Stimulated activated CD4-positive, alpha-beta T cell treated with anti-CD3 and anti-CD28 coated beads, Interleukin-15, amount 100 ng/mL, for 24 hours (primary cell): ENCODE results near the gene PTPRK.

Source experiments
- DNase-seq: peaks from one replicate; pipeline ENCODE4 v3.0.0-alpha.2; 2020

The PTPRK gene

DNA sequence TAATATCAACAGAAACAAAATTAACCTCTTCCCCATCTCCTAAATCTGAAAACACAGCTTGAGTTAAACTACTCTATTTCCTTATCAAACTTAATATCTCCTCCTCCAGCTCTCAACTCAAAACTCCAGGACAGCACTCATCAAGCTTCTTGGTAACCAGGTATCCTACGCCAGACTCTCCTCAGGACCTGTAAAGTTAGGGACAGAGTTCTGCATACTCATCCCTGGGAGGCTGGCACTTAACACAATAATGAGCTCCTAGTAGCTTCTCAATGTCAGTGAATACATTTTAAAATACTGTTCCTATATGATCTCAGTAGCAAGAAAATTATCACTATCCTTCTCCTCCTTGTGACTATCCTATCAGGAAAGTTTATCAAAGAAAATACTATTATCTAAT, 240.3 kb downstream of the PTPRK start:
- DNase-seq = no peak

DNA sequence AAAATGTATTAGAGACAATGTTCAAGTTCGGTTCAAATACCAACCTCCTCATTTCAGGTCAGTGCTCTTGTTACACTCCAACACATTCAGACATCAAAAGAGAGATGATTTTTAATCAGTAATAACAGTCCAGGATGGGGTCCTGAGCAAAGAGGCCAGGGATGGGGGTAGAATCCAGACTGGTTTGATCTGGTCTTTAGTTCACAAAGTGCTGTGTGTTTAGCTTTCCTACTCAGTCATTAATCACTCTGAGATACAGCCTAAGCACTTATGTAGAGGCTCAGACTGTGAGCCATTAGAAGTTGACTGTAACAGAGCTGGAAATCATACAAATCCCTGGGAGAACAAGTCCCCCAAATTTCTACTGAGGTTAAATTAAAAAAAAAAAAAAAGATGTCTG, 241.6 kb downstream of the PTPRK start:
- DNase-seq = no peak

DNA sequence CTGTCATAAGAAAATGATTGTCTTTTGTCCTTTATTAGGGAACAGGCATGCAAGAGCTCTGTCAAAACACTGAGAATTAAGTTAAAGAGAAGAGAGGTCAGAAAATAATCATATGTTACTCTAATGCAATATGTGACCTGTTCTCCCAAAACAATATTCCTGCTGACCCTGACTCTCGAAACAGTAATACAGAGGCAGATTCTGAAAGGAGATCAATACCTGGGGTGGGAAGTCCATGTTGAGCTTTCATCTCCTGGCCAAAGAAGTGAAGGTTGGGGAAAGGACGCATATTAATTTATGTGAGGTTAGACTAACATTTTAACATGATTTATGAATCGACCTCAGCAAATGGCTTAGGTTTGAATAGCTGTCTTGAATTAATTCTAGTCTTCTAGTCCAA, 243.0 kb downstream of the PTPRK start:
- DNase-seq = no peak

DNA sequence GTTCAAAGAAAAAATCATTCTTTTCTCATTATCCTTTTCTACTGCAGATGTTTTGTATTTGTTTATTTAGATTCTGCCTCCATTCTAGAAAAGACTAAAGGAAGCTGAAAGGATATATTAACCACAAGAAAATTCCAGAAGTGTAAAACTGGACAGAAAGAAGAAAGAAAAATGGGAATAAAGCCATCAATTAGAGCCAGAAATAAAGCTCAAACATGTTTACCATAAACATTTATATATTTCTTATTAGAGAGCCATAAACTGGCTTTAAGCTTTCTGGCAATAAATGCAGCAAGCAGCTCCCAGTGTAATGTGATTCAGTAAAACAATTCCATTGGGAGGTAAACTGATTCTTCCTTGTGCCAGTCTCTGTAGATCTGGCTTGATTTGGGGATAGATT, 244.1 kb downstream of the PTPRK start:
- DNase-seq = no peak

DNA sequence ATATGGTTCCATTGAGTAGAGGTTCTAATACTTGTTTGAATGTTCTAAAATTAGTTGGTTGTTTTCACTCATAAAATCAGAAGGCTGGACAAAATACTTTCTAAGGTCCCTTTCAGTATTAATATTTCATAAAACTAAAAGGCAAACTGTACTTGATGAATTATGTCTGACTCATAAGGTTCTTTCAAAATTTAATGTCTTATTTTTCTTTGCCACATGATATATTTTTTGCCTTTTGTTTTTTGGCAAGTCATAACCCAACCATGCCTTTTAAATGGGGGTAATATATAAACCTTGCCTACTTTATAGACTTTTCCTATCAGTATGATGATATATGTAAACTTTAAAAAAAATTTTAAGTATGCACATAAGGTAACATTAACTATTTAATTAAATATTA, 244.7 kb downstream of the PTPRK start:
- DNase-seq = no peak

DNA sequence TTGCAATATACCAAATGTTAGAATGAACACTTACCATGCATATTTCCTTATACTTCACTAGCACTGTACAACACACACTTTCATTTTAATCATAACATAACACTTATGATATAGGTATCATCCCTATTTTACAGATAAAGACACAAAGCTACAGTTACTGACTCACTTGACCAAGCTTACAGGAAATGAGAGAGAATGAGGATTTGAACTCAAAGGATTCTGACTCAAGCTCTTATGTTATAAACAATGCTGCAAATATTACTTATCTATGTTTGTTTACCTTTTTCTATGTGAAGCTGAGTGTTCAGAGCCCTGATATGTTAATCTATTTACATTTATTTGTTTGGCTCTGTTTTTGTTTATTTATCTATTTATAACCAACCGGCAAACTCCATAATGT, 245.4 kb downstream of the PTPRK start:
- no peak for DNase-seq

DNA sequence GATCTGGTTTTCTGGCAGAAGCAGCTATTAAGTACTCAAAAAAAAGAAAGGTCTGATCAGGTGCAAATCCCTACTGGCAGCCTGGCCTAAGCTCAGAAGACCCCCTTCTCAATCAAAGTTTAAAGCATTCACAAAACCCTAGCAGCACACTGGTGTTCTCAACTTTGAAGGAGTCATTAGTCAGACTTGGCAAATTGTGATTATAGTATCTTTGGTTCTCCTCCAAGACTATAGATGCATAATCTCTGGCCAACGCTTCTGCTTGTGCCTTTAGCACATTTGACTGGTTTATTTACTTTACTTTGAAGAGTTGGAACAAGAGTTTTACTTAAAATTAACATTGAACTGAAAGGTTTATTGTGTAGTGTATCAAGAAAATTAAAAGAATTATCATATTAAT, 248.9 kb downstream of the PTPRK start:
- no peak for DNase-seq

DNA sequence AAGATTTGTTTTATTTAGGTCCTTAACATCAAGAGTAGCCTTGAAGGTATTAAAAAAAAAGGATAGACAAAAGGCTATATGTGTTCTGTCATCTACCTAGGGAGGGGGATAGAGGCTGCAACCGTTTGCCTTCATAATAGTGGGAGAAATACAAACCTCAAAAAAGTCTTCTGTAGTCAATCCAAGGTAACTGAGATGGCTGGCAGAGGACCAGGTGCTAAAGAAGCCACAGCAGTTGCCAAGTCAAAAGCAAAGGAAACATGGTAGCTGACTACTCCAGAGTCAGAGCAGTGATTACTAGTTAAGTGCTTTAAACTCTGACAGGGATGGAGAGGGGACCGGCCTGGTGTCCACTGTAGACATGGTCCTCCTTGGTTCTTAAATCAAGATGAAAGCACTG, 249.4 kb downstream of the PTPRK start:
- no peak for DNase-seq

DNA sequence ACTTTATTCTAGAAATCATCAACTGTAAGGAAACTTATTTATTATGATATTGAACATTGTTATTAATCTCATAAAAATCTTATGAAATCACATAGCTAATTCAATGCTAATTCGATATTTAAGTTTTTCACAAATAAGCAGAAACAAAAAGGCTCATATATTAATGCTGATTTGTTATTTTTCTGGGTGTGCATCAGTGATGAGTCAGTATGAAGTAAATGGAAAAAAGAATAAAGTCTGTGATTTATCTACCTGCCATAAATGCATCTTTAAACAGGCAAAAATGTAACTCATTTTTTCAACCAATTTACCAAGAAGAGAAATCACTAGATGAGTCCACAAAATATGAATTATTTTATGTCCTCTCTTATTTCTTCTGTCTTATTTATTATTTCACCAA, 253.5 kb downstream of the PTPRK start:
- no peak for DNase-seq

DNA sequence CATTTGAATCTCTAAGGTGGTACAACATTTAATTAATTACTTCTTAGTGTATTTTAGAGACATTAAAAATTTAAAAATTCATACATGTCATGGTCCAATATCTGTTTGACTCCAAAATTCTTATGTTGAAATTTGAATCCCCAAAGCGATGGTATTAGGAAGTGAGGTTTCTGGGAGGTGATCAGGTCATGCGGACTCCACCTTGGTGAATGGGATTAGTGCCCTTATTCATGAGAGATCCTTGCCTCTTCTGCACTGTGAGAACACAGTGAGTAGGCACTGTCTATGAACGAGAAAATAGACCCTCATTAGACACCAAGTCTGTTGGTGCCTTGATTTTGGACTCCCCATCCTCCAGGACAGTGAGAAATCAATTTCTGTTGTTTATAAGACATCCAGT, 254.7 kb downstream of the PTPRK start:
- no peak for DNase-seq

DNA sequence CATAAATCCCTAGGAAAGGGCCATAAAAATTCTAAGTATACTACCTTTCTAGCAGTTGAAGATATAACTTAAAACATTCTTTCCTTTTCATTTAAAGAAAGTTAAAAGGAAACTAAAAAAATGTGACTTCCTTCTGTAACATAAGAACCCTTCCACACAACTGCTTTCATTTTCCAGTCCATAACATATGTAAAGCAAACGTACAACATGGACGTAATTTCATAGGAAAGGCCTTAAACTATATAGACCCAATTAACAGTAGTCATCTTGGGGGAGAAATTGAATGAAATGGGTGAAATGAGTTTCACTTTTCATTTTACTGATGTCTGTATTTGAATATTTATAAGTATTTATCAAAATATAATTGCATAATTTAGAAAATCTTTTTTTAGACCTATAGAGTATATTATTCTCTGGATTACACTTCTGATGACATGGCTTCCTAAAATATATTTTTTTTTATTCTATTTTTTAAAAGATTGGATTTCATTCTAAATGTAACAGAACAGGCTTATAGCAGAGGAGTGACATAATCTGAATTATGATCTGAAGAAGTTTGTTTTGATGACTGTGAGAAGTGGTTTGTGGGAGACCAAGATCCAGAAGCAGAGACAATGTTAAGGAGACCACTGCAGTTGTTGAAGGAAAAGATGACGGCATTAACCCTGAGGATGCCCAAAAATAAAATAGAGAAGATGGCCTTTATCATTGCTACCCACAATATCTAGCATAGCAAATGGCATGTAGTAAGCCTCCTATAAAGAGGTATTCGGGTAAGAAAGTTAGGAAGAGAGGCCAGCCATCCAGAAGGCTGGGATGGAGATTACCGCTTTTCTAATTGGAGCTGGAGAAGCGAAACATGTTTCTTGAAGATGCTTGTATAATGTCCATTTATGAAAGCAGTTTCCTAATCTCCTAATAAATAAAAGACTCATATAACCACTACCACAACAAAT, 260.4 kb downstream of the PTPRK start:
- no peak for DNase-seq

DNA sequence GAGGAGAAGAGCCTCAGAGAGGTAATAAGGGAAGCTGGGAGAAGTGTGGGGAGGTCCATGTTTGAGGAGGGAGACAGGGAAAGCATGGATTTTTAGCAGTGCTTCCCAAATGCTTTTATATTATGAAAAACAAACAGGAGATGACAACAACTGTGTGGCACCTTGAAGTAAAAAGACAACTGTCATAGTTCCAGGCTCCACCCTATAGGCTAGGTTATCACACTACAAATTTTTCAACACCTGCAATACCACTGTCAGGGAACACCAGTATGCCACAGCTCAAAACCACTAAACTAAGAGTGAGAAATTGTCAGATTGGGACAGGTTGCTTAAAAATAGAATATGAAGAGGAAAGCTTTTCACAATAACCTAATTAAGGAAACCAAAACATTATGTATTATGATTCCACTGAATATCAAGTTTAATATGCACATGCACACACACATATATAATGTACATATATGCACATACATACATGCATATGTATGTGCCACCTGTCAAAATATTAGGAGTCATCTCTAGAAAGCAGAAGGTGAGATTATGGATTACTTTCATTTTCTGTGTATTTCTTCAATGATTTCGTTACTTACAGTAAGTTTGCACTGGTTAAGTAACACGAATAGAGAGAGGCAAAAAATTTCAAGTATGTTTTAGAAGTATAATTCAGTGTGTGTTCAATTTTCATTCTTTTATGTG, 261.2 kb downstream of the PTPRK start:
- no peak for DNase-seq

DNA sequence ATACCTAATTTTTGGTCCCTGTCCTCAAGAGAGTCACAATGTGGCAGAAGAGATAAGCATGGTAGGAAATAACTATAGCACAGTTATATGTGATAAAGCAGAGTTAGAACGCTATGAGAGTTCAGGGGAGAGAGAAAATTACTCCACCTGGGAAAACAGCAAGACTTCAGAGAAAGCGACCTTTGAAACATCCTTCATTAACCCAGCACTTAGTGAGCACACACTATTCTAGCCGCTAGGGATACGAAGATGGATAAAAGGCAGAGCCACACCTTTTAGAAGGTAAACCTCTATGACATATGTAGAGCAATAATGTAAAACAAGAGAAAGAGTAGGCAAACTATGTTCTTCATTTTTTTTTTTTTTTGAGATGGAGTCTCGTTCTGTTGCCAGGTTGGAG, 264.3 kb downstream of the PTPRK start:
- no peak for DNase-seq

DNA sequence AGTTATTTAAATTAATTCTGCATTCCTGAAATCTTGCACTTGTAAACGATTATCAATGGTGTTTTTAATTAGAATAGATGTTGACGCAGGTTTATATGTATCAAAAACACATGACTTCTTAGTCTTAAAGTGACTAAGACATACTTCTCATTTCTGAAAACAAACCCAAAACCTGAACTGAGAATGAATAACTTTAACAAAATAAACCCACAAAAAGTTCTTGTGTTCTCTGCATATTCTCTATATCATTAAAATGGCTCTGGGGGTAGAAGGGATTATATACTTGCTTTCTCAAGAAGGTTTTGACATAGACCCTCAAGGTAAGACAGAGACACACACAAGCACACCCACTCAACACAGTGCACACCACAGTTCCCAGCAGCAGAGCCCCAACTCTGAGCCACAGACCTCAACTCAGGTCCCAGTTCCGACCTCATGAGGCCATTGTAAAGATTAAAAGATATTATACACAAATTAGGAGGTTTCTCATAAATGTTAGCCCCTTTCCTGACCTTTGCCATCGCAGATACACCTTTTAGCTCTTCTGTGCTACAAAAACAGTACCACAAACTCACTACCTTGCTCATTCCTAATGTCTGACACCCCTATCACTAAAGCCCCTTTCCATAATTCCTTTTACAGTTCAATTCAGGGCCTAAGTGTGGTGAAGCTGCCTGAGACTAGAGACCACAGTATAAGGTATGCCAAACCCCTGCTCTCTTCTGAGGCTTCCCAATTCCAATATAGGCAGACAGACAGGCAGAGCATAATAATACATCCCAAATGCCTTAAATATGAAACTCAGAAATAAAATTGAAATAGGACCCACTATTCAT, 267.8 kb downstream of the PTPRK start:
- peak; percentile 8 for DNase-seq

DNA sequence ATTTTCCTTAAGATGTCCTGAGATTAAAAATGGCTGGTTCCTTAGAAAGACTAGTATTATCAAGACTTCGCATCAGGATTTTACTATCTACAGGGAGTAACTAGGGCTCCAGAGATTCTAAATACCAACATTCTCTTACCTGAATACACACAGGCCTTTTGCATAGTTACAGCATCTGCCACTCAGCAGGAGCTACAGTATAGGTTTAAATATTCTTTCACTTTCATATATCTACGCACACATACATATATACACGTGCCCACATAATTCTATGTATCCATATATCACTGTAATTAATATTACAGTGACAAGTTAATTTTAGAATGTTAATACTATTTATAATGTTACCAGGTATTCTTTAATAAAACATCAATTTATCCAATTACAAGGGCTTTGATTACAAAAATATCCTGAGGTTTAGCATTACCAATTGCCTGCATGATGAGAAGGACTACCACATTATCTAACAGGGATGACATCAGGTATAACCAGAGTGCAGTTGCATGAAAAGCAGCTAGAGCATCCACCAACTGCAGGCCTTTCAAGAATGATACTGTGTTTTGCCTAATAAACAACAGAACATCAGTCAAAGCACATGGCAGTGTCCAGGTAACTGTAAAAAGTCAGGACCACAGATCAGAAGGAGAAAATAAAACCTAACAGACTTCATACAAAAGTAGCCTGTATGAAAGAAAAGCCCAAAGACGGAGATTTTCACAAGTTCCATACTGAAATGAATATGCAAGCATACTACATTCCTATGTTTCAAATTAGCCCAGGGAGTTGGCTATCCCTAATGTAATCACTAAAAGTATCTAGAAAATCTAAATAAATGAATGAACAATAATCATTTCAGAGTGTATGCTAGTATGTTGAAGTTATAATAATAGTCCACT, 268.7 kb downstream of the PTPRK start:
- no peak for DNase-seq

DNA sequence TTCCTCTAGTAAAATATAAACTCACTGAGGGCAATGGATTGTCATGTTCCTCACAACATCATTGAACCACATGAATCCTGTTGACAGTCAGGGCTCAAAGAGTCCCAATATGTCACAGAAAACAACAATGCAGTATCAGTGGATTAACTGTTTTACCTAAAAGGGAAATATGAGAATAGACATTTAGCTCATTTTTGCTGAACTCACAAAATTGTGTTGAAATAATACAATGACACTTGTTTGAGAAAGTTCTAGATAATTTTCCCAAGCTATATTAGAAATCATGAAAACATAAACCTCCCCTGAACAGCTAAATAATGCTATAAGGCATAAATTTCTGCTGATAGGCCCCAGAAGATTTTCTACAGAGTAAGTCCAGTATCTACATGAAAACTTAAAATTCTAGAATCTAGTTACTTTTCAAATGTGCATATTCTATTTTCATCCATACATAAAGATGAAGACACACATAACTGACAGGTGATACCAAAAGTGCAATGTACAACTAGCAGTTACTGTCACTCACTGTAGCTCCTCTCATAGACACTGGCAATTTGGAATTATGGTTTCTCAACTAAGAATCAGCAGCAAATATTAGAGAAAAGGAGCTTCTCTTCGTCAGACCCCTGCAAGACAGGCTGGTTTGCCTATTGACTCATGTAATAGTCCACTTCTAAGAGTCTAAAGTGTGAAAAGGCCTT, 269.9 kb downstream of the PTPRK start:
- no peak for DNase-seq

DNA sequence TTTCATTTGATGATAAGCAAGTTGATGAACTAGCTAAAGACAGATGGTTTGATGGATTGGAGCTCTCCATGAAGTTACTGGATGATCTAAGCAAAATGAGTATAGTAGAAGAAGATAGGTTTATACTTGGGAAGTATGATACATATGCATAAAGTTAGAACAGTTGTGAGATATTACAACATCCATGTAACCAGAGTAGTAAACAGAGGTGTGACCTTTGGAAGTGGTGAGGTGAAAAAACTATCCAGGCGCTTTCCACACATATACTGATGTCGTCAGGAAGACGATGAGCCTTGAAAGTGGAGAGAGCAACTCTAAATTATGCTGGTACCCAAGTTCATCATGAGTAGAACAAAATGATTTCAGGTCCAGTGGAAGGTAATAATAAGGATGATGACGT, 271.0 kb downstream of the PTPRK start:
- no peak for DNase-seq

DNA sequence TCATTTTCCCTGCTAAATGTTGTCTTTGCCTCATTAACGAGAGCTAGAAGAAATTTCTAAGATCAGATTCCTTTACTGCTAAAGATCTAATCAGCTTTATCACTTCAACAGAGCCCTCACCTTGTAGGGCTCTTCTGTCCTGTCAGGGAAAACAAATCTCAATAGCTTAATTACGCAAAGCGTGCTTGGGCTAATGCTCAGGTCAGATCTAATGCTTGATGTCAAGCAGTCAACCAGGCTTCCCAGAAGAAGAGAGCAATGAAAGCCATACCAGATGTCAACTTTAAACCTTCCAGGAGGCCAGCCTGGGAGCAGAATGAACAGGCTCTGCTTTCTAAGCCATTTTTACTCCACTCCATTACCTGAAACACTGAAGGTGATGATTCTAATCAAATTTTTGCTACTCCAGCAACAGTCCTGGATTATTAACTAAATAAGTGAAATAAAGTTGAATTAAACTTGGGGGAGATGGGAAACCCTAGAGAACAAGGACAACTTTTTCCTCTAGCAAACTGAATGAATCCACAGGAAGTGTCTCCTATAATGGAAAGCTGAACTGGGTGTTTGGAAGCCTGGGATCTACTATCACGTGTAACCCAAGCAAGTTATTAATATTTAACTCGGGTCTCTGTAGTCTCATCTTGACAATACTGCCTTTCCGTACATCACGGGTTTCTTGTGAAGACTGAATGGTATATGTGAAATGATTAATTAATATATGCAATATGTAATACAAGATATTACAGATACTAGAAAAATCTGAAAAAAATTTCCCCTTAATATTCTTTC, 273.7 kb downstream of the PTPRK start:
- DNase-seq = no peak

DNA sequence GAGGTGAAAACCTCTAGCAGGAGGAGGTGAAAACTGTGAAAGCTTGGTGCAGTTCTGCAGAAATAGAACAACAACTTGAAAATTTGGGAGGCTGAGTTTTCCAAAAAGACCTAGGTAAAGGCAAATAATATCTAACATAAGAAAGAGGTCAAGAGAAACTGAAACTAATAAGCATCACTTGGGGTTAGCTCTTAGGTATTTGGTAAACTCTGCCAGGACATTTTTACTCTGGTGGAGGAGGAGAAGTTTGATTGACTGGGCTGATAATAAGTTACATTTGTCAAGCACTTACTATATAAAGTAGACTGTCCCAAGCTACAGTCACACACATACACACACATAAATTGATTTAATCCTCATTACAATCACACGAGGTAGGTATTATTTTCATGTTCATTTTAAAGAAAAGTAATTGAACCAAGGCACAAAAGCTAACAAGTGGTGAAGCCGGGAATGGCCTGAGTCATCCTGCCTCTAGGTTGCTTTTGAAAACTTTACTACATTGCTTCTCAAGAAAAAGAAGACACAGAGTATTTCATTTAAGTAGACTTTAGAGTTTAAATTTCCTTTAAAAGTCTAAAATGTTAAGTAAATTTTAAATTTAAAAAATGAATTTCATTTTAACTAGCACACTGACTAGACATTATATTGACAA, 275.5 kb downstream of the PTPRK start:
- no peak for DNase-seq

DNA sequence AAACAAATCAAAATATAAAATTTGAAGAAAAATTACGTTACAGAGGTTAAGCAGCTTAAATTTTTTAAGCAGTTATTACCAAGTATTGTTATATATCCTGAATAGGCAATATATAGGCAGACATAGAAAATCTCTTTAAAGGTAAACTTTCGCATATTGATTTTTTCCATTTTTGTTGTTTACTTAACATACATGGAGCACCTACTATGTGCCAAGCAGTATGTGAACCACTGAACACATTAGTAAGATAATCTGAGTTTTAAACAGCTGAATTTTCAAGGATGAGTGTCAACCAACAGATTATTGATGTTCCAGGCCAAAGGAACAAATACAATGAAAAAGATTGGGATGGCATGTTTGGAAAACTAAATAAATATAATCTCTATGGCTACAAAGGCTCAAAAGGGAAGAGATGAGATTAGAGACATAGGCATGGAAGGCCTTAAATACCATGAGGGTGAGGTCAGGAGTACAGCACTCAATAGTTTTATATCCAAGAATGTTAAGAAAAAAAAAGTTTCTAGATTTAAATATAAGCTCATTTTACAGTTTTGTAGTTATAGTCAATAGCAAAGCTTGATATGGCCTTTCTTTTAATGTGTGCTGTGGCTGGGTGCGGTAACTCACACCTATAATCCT, 277.5 kb downstream of the PTPRK start:
- DNase-seq = no peak
